ENCODE data around the gene VRK2. TPM values are rescaled to one million over a fixed set of nuclear protein-coding genes. Genes with fewer than 3 reads are reported as not detected.

VRK2 gene
- total RNA-seq (2021; ENCODE audit: unreplicated experiment), result 33.0 TPM
- 8.8 and 13.2 TPM in 2 replicates for polyA plus RNA-seq (2012)
- percentile 72 among the genes with signal in this experiment for Bru-seq, nascent RNA
- BruChase-seq, experiment 1, labeled RNA remaining after a 6-hour chase, result percentile 57 among the genes with signal in this experiment
- percentile 61 among the genes with signal in this experiment for BruChase-seq, experiment 2, labeled RNA remaining after a 2-hour chase
- long read RNA-seq, transcript VRK2-201 (13 exons, 1,888 nt), result major isoform, 17 of 69 reads
- long read RNA-seq, partial matches to known transcripts, result 30 of 69 reads
- long read RNA-seq, other reads (novel, unspliced or antisense), result 22 of 69 reads

DNA sequence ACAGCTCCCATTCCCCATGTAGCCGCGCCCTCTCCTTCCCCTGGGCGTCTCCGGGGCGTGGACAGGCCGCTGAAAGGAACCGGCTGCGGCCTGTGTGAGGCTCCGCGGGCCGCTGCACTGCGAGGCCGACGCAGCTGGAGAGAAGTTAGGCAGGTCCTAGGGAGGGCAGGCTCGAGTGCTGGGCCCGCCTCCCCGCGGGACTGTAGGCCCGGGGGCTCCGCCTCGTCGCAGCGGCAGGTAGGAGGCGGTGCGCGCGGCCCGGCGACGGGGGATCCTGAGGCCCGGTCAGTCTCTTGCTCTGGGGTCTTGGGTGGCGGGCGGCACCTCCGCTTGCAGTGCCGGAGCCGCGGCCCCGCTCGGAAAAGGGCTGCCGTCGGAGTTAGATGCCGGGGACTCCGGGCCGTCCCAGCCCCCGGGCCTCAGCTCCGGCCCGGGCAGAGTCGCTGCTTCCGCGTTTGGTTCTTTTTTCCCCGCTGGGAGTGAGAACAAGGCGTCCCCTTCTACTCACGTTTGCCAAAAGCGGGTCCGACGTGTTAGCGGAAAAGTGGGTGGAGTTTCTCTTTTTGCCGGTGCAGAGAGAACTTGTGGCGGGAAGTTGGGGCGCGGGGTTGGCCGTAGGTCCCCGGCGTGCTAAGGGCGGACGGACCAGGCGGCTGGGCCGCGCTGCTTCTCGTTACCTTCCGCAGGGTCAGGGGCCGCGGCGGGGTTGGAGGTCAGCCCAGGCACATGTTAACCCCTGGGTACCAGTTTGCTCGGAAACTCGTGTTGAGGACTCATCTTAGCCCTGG lies at the start of gene VRK2:
VRK2 (plus strand) TSS at position 222 of the 788 bp plus-strand sequence. CDS start 2,026 bp downstream, outside the sequence.
- intact Hi-C loops (cut with micrococcal nuclease), result loop anchor here (2.0 kb wide), 1 partner anchor 62 kb away; no protein-coding TSS in a partner anchor
- Histone ChIP-seq H3K27ac (ENCODE audit: low read depth, low read length) (peak within 1 kb of the TSS; percentile 92), H3K4me3 (replicated peaks in 1 of 2; ENCODE audit: low read depth in 1 of 2, low read length in 2 of 2) (peak within 1 kb of the TSS; percentile 70 to 71), H2AFZ (ENCODE audit: low read depth, low read length, poor library complexity, severe bottlenecking) (peak within 1 kb of the TSS; percentile 18), H3K27me3 (ENCODE audit: insufficient read depth, low read length) (no peaks in the 10 kb centered on the region), H3K4me2 (ENCODE audit: low read length) (peak within 1 kb of the TSS; percentile 83), H3K79me2 (ENCODE audit: insufficient read depth, low read length) (peaks cover 48% of the 10 kb centered on the region), H3K36me3 (ENCODE audit: control insufficient read depth in 1 of 2, insufficient read depth in 2 of 2, low read length in 2 of 2) (peaks cover 5 to 13% of the 10 kb centered on the region in 2 experiments; a peak in 2 of 4 replicates), H3K9me2 (ENCODE audit: insufficient read depth) (no peaks in the 10 kb centered on the region), H3K4me1 (ENCODE audit: control insufficient read depth in 1 of 2, insufficient read depth in 2 of 2, low read length in 2 of 2) (peaks cover 30 to 51% of the 10 kb centered on the region in 2 experiments), H3K9me3 (ENCODE audit: control insufficient read depth in 1 of 2, insufficient read depth in 1 of 2, low read depth in 1 of 2, low read length in 2 of 2) (no peaks in the 10 kb centered on the region), H3K9ac (ENCODE audit: low read length) (peak within 1 kb of the TSS; percentile 75), H4K20me1 (ENCODE audit: insufficient read depth) (no peaks in the 10 kb centered on the region)
- ChIA-PET POLR2A (interaction anchor here (0.8 to 1.4 kb wide), 5 partner anchors 11 to 66 kb away, joined by 3 to 6 read pairs (median 4); no protein-coding TSS in a partner anchor), CTCF (no interaction called here), RAD21 (ENCODE audit: low non-redundant PET in 1 of 2, low total read pairs in 2 of 2, uncharacterized antibody in 2 of 2, unreplicated experiment in 2 of 2) (interaction anchor here in 1 of 2 experiments (0.8 kb wide), 1 partner anchor 401 kb away, joined by 3 read pairs; no protein-coding TSS in a partner anchor)
- DNase-seq (ENCODE audit: low read depth, low spot score), result peak; percentile 90
- peak; percentile 91 for ATAC-seq
- TSS peak; percentile 49 for BruUV-seq (replicated peaks)
- peak; percentile 74 for TF ChIP-seq SIN3A (IDR thresholded peaks at IDR 0.05; ENCODE audit: low read depth)
- peak; percentile 33 for TF ChIP-seq SP1 (IDR thresholded peaks at IDR 0.05; ENCODE audit: low read depth)
- TF ChIP-seq JUND (IDR thresholded peaks at IDR 0.05), result no peak
- TF ChIP-seq, protein P1, sequence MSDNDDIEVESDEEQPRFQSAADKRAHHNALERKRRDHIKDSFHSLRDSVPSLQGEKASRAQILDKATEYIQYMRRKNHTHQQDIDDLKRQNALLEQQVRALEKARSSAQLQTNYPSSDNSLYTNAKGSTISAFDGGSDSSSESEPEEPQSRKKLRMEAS (IDR thresholded peaks at IDR 0.05), result peak; percentile 81
- peak; percentile 98 for TF ChIP-seq ZFX (IDR thresholded peaks at IDR 0.05)
- TF ChIP-seq CBX3 (IDR thresholded peaks at IDR 0.05; ENCODE audit: low read depth), result peak; percentile 41; the same call in 1 of the 2 replicates
- TF ChIP-seq RAD21 (IDR thresholded peaks at IDR 0.05; ENCODE audit: low read depth), result peak; percentile 34; the same call in 1 of the 2 replicates
- TF ChIP-seq EGR1 (IDR thresholded peaks at IDR 0.05; ENCODE audit: low read depth), result no peak
- no peak for TF ChIP-seq FOSL1 (IDR thresholded peaks at IDR 0.05; ENCODE audit: low read depth)
- peak; percentile 91 for TF ChIP-seq POLR2AphosphoS5 (IDR thresholded peaks at IDR 0.05; ENCODE audit: low read depth, low read length)
- TF ChIP-seq, protein P2, sequence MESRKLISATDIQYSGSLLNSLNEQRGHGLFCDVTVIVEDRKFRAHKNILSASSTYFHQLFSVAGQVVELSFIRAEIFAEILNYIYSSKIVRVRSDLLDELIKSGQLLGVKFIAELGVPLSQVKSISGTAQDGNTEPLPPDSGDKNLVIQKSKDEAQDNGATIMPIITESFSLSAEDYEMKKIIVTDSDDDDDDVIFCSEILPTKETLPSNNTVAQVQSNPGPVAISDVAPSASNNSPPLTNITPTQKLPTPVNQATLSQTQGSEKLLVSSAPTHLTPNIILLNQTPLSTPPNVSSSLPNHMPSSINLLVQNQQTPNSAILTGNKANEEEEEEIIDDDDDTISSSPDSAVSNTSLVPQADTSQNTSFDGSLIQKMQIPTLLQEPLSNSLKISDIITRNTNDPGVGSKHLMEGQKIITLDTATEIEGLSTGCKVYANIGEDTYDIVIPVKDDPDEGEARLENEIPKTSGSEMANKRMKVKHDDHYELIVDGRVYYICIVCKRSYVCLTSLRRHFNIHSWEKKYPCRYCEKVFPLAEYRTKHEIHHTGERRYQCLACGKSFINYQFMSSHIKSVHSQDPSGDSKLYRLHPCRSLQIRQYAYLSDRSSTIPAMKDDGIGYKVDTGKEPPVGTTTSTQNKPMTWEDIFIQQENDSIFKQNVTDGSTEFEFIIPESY (IDR thresholded peaks at IDR 0.05; ENCODE audit: extremely low read depth, insufficient replicate concordance, low read length), result peak; percentile 42
- TF ChIP-seq ELF1 (IDR thresholded peaks at IDR 0.05; ENCODE audit: borderline replicate concordance, low read depth), result peak; percentile 62
- peak; percentile 70 for TF ChIP-seq YY1 (IDR thresholded peaks at IDR 0.05; ENCODE audit: extremely low read depth, insufficient replicate concordance, low read depth, low read length)
- peak; percentile 85 for TF ChIP-seq TCF7L2 (IDR thresholded peaks at IDR 0.05; ENCODE audit: borderline replicate concordance, extremely low read depth, insufficient read depth, insufficient read length)
